ENCODE measurements around the gene CHN1.

CHN1 gene

DNA sequence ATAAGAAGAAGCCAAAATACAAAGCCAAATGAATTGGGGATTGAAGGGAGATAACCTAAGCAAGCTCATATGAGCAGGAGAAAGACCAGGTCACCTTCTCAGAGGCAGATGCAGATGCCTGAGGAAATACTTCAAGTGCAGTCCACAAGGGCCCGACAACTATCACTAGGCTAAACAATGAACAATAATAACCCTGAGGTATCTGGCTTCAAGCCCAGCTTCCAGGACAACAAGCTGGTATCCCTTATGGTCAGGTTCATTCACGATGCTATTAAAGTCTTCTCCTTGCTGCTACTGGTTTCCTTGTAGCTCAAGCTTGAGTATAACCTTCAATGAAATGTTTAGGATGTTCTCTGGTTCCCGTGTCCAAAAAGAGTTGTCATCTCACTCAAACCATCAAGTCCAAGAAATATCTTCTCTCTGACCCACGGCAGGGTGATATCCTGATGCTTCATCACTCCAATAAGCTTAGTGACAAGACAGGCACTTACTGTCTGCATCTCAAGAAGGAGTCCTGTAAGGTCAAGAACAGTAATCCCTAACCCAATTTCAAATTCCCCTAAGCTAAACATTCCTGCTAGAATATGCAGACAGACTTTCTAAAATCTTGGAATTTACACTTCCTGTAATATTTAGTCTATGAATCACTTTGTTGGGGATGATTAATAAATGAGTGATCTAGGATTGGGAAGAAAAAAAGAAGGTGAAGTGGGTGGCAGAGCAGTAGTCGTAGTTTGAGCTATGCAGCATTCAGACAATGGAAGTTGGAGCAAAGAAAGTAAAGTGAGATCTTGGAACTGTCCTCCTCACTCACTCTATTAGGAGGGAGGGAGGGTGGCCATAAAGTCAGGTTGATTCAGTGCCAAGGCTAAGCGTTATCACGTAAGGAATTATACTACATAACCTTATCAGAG lies 33.1 kb downstream of the CHN1 start:
- no peak for DNase-seq

- DNase-seq: no peak
Measured at GRCh38 chr2:174970092-174970491, 35.1 kb downstream of the CHN1 start.

DNA sequence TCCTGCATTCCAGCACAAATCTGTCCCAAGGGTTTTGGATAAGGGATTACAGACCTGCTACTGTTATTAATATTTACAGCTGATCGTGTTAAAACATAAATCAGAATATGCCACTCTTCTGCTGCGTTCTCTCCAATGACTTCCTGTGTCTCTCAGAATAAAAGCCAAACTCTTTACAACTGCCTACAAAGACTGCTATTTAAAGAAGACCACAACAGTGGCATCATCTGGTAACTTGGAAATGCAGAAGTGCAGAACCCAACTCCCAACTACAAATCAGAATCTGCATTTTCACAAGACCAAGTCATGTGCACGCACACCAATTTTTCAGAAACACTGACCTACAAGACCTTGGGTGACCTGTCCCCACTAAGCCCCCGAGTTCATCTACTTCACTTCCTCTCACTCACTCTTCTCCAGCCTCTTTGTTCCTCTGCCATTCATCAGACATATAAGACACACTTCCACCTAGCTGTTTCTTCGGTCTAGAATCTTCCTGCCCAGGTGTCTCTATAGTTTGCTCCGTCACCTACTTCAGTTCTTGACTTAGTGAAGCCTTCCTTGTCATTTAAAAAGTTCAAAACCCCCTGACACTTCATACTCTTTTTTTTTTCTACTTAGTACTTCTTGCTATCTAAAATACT lies 36.0 kb downstream of the CHN1 start:
- DNase-seq: no peak

DNA sequence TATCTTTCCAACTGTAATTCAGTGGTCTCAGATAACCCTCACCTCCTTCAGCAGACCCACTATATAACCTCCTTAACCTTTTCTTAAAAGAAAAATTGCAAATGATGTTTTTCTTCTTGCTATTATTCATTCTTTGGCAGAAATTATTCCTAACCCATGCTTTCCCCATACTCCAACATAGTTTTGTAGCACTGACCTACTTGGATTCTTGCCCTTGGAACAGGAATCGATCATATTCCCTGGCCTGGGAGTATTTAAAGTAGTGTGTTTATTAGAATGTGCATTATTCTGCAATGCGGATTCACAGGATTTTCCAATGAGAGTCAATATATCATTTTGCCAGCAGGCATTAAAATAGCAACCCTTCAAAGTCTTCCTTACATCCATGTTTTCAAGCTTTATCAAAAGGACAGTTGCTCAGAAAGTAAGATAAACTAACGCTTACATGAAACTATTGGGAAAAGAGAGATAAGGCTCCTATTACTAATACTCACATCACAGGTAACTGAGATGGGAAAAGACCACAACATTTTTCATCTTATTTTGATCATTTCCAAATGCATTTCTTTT lies 37.4 kb downstream of the CHN1 start:
- DNase-seq: no peak

DNA sequence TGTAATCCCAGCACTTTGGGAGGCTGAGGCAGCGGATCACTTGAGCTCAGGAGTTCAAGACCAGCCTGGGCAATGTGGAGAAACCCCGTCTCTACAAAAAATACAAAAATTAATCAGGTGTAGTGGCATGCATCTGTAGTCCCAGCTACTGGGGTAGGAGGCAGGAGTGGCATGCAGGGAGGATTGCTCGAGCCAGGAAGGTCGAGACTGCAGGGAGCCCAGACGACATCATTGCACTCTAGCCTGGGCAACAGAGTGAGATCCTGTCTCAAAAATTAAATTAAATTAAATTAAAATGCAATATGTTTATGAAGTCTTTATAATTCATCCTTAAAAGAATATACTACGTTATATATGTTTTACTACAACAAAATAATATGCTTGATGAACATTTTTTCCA lies 38.1 kb downstream of the CHN1 start:
- no peak for DNase-seq

- DNase-seq: no peak
Measured at GRCh38 chr2:174965992-174966744, 39.0 kb downstream of the CHN1 start.

DNA sequence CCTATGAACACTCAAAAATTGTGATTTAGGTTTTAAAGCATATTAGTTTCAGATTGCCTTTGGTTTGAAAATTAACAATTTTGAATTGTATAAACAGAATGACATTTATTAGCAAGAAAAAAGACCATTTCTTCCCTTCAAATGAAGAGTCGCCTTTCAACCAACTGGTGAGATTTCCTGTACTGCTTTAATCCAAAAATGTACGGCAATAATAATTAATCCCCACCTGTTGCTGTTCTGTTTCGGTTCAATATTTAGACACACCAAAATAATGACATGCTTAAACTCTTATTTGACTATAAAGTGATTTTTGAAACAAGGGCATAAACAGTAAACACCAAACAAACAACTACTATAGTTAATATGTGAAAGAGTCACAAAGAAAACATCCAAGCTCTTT lies 39.6 kb downstream of the CHN1 start:
- no peak for DNase-seq

DNA sequence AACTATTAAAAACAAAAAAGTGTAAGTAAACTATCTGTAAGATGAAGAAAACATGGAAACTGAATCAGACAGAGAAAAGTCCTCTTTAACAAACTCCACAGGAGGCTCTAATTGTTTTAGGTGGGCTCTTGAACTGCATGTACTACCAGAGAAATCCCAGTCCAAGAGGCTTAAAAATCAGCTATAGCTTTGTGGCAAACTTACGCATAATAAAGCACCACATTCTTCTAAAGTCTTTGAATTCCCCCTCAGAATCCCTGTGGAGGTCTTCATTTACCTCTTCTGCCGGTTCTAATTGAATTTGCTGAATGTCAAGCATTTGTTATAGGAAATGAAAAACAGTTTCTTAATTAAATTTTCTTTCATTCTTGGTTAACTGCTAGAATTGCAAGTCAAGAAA lies 40.8 kb downstream of the CHN1 start:
- DNase-seq: no peak

- no peak for DNase-seq
Measured at GRCh38 chr2:174963437-174964400, 41.5 kb downstream of the CHN1 start.

- DNase-seq: no peak
Measured at GRCh38 chr2:174959787-174960186, 45.4 kb downstream of the CHN1 start.

- DNase-seq: no peak
Measured at GRCh38 chr2:174957050-174957449, 48.1 kb downstream of the CHN1 start.

DNA sequence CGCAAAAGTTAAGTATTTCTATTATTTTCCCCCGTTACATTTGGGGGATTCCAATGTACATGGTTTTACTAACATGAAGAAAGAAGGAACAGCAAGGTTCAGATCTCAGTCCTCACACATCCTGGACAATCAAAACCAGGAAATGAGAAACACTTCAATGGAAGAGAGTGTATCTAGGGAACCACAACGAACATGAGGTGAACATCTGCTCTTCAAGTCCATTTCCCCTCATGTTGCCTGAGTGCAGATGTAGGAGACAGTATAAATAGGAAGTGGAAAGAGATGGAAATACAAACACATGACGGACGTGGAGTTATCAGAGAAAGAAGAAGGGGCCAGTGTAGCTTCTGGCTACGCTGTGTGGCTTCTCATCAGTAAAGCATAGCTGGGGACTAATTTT lies 52.6 kb downstream of the CHN1 start:
- DNase-seq: no peak

DNA sequence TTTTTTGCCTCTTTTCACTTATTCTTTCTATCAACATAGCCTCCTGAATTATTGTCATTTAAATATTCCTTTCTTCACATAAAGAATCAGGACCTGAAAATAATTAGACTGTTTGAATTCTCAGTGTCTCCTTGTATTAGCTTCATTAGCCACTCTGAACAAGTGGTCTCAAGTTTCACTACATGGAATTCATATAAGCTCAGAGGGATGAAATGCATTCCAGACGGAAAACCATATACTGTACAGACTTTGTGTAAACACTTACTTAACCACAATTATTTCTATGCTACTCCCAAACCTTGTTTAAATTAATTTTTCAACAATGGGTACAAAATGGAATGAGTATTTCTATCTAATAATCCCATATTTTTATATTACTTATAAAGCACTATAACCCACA lies 53.4 kb downstream of the CHN1 start:
- no peak for DNase-seq

DNA sequence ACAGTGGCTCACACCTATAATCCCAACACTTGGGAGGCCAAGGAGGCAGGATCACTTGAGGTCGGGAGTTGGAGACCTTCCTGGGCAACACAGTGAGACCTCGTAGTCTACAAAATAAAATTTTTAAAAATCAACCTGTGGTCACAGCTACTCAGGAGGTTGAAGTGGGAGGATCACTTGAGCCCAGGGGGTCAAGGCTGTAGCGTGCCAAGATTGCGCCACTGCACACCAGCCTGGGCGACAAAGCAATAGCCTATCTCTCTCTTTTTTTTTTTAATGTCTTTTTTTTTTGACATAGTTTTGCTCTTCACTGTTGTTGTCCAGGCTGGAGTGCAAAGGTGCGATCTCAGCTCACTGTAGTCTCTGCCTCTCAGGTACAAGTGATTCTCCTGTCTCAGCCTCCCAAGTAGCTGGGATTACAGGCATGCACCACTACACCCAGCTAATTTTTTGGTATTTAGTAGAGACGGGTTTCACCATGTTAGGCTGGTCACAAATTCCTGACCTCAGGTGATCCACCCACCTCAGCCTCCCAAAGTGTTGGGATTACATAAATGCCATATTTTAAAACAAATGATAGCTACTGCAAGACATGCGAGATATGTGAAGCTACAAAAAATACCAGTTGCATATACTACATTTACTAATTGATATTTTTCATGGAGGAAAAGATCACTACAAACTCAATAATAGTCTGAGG lies 55.0 kb downstream of the CHN1 start:
- DNase-seq: no peak

GRCh38 chr2:174945601-174946260 lies 59.5 kb downstream of the CHN1 start:
- no peak for DNase-seq

DNA sequence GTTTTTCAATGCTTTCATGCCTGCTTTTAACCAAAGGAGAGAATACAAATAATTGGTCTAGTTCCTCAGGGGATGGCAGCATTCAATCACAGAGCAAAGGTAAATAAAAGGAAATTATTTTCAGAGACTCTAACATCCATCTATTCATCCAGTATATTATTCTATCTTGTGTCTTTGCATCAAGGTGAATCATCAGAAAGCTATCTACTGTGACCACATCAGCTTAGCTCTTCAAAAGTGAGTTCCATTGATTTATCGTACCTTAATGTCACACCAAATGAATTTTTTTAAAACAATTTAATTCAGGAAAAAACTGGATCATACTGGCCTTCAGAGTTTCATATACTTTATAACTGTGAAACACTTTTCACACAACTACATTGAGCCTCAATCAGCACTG lies 66.1 kb downstream of the CHN1 start:
- no peak for DNase-seq

DNA sequence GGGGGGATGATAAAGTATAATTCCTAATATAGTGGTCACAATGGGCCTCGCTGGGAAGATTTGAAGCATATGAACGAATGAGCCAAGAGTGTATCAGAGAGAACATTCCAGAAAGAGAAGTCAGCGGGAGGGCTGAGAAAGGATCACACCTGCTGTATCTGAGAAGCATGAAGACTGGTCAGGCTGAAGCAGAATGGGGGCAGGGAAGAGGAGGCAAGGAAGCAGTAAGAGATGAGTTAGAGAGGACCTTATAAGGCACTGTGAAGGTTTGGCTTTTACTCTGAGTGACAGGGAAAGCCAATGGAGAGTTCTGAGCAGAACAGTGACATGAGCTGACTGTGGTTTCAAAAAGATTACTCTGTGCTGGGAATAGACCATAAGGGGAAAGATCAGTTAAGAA lies 73.5 kb downstream of the CHN1 start:
- DNase-seq: no peak

DNA sequence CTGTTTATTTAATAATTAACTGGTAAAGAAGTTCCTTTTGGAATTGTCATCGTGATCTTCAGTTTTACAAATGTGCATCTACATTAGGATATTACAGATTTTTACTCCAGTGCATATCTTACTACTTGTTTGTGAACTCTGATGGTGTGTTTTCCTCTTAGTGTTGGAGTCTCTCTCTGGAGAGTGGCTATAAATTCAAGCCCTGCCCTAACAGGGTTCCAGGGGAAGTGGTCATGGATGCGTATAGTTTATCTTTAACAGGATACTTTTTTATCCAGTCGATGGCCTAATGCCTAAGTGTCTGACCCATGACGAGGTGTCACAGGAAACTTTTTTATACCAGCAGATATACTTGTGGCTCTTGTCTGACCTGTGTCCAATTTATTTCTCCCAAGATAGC lies 75.4 kb downstream of the CHN1 start:
- DNase-seq: no peak

DNA sequence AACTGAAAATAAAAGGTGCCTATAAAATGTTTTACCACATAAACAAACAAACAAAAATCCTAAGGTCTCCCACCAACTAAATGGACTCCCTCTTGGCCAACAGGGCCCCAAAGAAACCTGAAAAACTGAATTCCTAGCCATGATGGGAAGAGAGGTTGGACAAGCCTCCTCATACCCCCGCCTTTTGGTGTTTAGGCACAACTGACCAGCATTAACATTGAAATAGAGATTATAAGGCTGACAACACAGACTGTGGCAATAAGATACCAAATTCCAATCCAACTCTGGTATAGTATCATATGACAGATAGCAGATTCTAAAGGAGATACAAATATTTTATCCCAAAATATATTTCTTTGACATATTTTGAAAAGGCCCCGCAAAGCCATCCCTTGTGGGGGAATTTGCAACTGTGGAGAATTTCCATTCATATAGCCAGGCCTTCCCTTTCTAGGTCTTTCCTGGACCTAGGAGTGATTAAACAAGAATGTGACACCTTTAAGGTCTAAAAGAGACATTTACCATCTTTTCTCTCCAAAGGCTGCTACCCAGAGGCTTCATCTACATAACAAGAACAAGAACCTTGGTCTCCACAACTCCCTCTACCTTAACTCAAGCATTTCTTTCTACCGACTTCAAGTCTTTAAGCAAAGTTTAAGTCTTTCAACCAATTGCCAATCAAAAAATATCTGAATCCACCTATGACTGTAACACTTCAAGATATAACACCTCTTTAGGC lies 80.0 kb downstream of the CHN1 start:
- DNase-seq: no peak

GRCh38 chr2:174924061-174924693 lies 81.0 kb downstream of the CHN1 start:
- no peak for DNase-seq
